Keratinocyte (primary cell): ENCODE results near the gene RAB11A. TPM values are rescaled to one million over a fixed set of nuclear protein-coding genes. Genes with fewer than 3 reads are reported as not detected.

Source experiments
- DNase-seq: peaks from one replicate; pipeline ENCODE4 v3.0.0-alpha.2; 2011; ENCODE audit warnings: low read depth, missing footprints, low spot score
- FAIRE-seq: peaks from 2 replicates; lab custom pipeline; 2011; peaks lifted over from hg19 to GRCh38; lab: Jason Lieb, UNC
- H2AFZ ChIP-seq: 2 replicates; pipeline ENCODE4 v1.6.0; 2012; ENCODE audit warnings: low read length, control low read depth, inconsistent platforms; ENCODE audit not compliant: control insufficient read depth
- H3K27ac ChIP-seq: 2 replicates; pipeline ENCODE4 v1.5.1; 2011; ENCODE audit warnings: low read length; ENCODE audit not compliant: control insufficient read depth, insufficient read depth
- H3K27me3 ChIP-seq: 3 replicates; pipeline ENCODE4 v1.6.0; 2011; ENCODE audit warnings: low read length; ENCODE audit not compliant: control insufficient read depth, insufficient read depth; ENCODE audit errors: extremely low read depth
- H3K36me3 ChIP-seq, 2 experiments: 2 replicates in 1 of 2; 3 replicates in 1 of 2; pipeline ENCODE4 v1.5.1; 2011; ENCODE audit warnings: low read length in 2 of 2, mild to moderate bottlenecking in 1 of 2; ENCODE audit not compliant: control insufficient read depth in 2 of 2, insufficient read depth in 2 of 2; ENCODE audit errors: extremely low read depth in 1 of 2
- H3K4me1 ChIP-seq: 3 replicates; pipeline ENCODE4 v1.5.1; 2011; ENCODE audit warnings: low read length; ENCODE audit not compliant: control insufficient read depth, insufficient read depth; ENCODE audit errors: extremely low read depth
- H3K4me2 ChIP-seq: 3 replicates; pipeline ENCODE4 v1.6.0; 2011; ENCODE audit warnings: low read depth, low read length; ENCODE audit not compliant: control insufficient read depth, insufficient read depth; ENCODE audit errors: extremely low read depth
- H3K4me3 ChIP-seq, 3 experiments: fragments of 200-600 bp in 1 of 3; sonication (generic) in 1 of 3; 2 replicates in 2 of 3; 3 replicates in 1 of 3; pipeline ENCODE4 v1.5.1; 2011 to 2016; ENCODE audit warnings: low read length in 3 of 3, mild to moderate bottlenecking in 3 of 3, control low read depth in 2 of 3, inconsistent platforms in 1 of 3, low read depth in 1 of 3, mixed read lengths in 1 of 3, mixed run types in 1 of 3, moderate library complexity in 1 of 3; ENCODE audit not compliant: control insufficient read depth in 2 of 3, insufficient read depth in 2 of 3; ENCODE audit errors: extremely low read depth in 1 of 3
- H3K79me2 ChIP-seq: 2 replicates; pipeline ENCODE4 v1.6.0; 2012; ENCODE audit warnings: low read length; ENCODE audit not compliant: control insufficient read depth, insufficient read depth
- H3K9ac ChIP-seq: 3 replicates; pipeline ENCODE4 v1.6.0; 2011; ENCODE audit warnings: low read length; ENCODE audit not compliant: control insufficient read depth, insufficient read depth; ENCODE audit errors: extremely low read depth
- H3K9me1 ChIP-seq: 3 replicates; pipeline ENCODE4 v1.6.0; 2011; ENCODE audit warnings: low read length; ENCODE audit not compliant: control insufficient read depth, insufficient read depth; ENCODE audit errors: extremely low read depth
- H3K9me3 ChIP-seq: 2 replicates; pipeline ENCODE4 v1.5.1; 2012; ENCODE audit warnings: low read depth, low read length; ENCODE audit not compliant: control insufficient read depth
- H4K20me1 ChIP-seq: 3 replicates; pipeline ENCODE4 v1.6.0; 2011; ENCODE audit warnings: low read length; ENCODE audit not compliant: control insufficient read depth, insufficient read depth; ENCODE audit errors: extremely low read depth
- EZH2 ChIP-seq: IDR thresholded peaks from one replicate; pipeline ENCODE4 v1.6.1; 2012; ENCODE audit warnings: inconsistent platforms, mild to moderate bottlenecking, low read length, moderate library complexity
- dilution Hi-C: fragments of 300-500 bp; cut with MboI; formaldehyde crosslinking; loops from one replicate; pipeline ENCODE4 v1.7.0; 2020; ENCODE audit warnings: low sequenced_read_pairs; ENCODE audit not compliant: extremely low pct_ligation_motif_present
- polyA plus RNA-seq, 5 experiments: library from polyadenylated mRNA; depleted of rRNA in 3 of 5; stranded (reverse) in 3 of 5; stranded (forward) in 1 of 5; unstranded in 1 of 5; fragments of >200 nt; gene quantifications; 1 replicate in 1 of 5; 2 replicates in 3 of 5; 3 replicates in 1 of 5; pipeline versions ENCODE4 v1.2.1 to v1.2.3, GENCODE V29; 2011 to 2012; ENCODE audit warnings: missing spikeins in 2 of 5, low read depth in 1 of 5, low replicate concordance in 1 of 5
- TF ChIP-seq, protein P1 (sequence below), 3 experiments: IDR thresholded peaks in 1 of 3; conservative IDR thresholded peaks in 1 of 3; optimal IDR thresholded peaks in 1 of 3; 2 replicates in 2 of 3; 3 replicates in 1 of 3; pipeline versions ENCODE3 to v1.5.1; 2011; ENCODE audit warnings: low read length in 3 of 3, mild to moderate bottlenecking in 3 of 3, moderate library complexity in 2 of 3, control low read depth in 1 of 3, inconsistent platforms in 1 of 3; ENCODE audit not compliant: insufficient read depth in 2 of 3; ENCODE audit errors: extremely low read depth in 1 of 3

The RAB11A gene
- polyA plus RNA-seq, 1 donor (not counting 4 experiments of a cell fraction or from before 2014, with no cell fraction given): 537 TPM

DNA sequence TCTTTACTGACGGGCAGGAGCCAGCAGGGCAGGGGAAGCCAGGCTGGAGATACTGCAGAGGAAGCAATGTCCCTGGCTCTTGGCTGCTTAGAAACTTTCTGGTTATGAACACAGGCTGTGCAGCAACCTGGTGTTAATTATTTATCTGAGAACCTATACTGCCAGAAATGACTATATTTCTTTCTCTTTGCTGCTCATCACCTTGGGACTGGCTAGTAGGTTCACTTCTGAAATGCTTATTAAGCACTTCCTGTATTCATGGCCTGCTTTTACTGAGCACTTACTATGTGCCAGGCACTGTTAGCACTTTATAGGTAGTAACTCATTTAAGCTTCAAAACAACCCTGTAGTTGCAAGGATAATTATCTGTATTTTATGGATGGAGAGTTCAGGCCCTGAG lies 57.6 kb downstream of the RAB11A start:
- H4K20me1 ChIP-seq: no peaks in the 10 kb centered on the region
- DNase-seq: no peak
- no peak overlapping the region for H3K4me2 ChIP-seq
- H3K36me3 ChIP-seq: no peaks in the 10 kb centered on the region
- H3K27me3 ChIP-seq: no peaks in the 10 kb centered on the region
- no peak overlapping the region for H2AFZ ChIP-seq
- H3K9me1 ChIP-seq: no peaks in the 10 kb centered on the region
- dilution Hi-C loops: no loop called here
- no peaks in the 10 kb centered on the region for H3K79me2 ChIP-seq
- no peaks in the 10 kb centered on the region for H3K9me3 ChIP-seq
- no peak overlapping the region for H3K4me3 ChIP-seq
- no peaks in the 10 kb centered on the region for H3K4me1 ChIP-seq
- H3K27ac ChIP-seq: no peak overlapping the region
- no peak for TF ChIP-seq EZH2
- H3K9ac ChIP-seq: no peak overlapping the region
- FAIRE-seq: no peak

DNA sequence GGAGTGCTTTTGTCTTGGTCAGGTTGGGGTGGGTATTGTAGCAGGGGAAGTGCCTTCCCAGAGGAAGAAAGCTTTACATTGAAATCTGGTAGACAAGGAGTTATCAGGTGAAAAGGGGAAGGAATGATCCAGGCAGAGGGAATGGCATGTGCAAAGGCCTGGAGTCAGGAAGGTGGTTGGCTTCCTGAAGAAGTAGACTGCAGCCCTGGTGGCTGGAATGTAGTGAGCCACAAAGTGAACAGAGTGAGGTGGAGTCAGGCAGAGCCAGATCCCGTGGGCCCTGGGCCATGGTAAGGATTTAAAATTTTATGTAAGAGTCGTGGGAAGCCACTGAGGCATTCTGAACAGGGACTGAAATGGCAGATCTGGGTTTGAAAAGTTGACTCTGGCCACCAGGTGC lies 58.3 kb downstream of the RAB11A start:
- DNase-seq (no peak), FAIRE-seq (no peak)
- no peaks in the 10 kb centered on the region for H4K20me1 ChIP-seq
- TF ChIP-seq EZH2: no peak
- TF ChIP-seq, protein P1, sequence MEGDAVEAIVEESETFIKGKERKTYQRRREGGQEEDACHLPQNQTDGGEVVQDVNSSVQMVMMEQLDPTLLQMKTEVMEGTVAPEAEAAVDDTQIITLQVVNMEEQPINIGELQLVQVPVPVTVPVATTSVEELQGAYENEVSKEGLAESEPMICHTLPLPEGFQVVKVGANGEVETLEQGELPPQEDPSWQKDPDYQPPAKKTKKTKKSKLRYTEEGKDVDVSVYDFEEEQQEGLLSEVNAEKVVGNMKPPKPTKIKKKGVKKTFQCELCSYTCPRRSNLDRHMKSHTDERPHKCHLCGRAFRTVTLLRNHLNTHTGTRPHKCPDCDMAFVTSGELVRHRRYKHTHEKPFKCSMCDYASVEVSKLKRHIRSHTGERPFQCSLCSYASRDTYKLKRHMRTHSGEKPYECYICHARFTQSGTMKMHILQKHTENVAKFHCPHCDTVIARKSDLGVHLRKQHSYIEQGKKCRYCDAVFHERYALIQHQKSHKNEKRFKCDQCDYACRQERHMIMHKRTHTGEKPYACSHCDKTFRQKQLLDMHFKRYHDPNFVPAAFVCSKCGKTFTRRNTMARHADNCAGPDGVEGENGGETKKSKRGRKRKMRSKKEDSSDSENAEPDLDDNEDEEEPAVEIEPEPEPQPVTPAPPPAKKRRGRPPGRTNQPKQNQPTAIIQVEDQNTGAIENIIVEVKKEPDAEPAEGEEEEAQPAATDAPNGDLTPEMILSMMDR (optimal IDR thresholded peaks at IDR 0.05 in 1 of 3, IDR thresholded peaks at IDR 0.05 in 1 of 3, conservative IDR thresholded peaks at IDR 0.05 in 1 of 3; ENCODE audit: extremely low read depth in 1 of 3, insufficient read depth in 2 of 3, low read length in 3 of 3): peak; percentile 27 to 57 (median 50)
- no peak overlapping the region for H2AFZ ChIP-seq
- H3K27me3 ChIP-seq: no peaks in the 10 kb centered on the region
- H3K79me2 ChIP-seq: no peaks in the 10 kb centered on the region
- H3K36me3 ChIP-seq: no peaks in the 10 kb centered on the region
- H3K9me1 ChIP-seq: no peaks in the 10 kb centered on the region
- dilution Hi-C loops: no loop called here
- H3K9me3 ChIP-seq: no peaks in the 10 kb centered on the region
- no peak overlapping the region for H3K4me3 ChIP-seq
- no peaks in the 10 kb centered on the region for H3K4me1 ChIP-seq
- H3K27ac ChIP-seq: no peak overlapping the region
- H3K4me2 ChIP-seq: no peak overlapping the region
- H3K9ac ChIP-seq: no peak overlapping the region

DNA sequence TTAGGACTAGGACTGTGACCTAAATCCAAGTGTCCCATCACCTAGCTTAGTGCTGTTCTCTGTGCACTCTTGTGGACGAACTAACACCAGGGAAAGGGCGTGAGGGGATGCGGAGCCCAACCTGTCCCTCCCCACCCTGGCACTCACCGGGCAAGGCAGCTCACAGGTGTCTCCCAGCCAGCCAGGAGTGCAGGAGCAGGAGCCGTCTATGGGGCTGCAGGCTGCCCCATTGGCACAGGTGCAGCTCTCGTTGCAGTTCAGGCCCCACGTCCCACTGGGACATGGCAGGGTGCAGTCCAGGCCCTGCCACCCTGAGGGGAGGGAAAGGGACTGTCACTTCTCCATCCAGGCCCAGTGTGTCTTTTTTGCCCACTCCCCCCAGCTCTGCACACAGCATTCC lies 60.3 kb downstream of the RAB11A start:
- Histone ChIP-seq H3K79me2 (no peaks in the 10 kb centered on the region), H4K20me1 (no peaks in the 10 kb centered on the region), H3K9ac (no peak overlapping the region), H3K36me3 (no peaks in the 10 kb centered on the region), H3K27ac (no peak overlapping the region), H3K9me1 (no peaks in the 10 kb centered on the region), H3K4me2 (no peak overlapping the region), H3K4me1 (no peaks in the 10 kb centered on the region), H3K4me3 (no peak overlapping the region), H3K9me3 (no peaks in the 10 kb centered on the region), H3K27me3 (no peaks in the 10 kb centered on the region), H2AFZ (no peak overlapping the region)
- TF ChIP-seq EZH2: no peak
- TF ChIP-seq, protein P1 (optimal IDR thresholded peaks at IDR 0.05 in 1 of 3, IDR thresholded peaks at IDR 0.05 in 1 of 3, conservative IDR thresholded peaks at IDR 0.05 in 1 of 3; ENCODE audit: extremely low read depth in 1 of 3, insufficient read depth in 2 of 3, low read length in 3 of 3): no peak
- DNase-seq (no peak), FAIRE-seq (no peak)
- dilution Hi-C loops: no loop called here
